Measurements from ENCODE around the gene CPT1C.

DNA sequence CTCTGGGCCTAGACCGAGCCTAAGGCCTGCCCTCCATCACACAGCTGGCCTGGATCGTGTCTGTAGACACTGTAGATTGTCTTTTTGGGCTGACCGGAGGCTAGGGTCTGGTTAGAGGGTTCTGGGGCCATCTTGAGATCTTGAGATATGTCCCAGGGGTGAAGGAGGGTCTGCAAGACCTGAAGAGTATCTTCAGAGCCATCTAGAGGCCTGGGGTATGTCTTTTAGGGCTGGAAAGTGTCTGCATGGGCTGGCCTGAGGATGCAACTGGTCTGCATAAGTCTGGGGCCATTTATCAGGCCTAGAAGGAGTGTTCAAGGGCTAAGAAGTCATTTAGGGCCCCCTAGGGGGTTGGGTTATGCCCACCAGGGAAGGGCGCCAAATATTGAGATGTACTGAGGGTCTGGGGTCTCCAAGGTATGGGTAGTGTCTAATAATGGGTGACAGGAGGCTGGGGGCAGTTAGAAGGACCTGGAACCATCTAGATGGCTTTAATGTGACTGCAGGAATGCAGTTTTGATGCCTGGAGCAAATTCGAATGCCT is 48.4 kb upstream of the CPT1C start:
- TF ChIP-seq CTCF (IDR thresholded peaks at IDR 0.05; ENCODE audit: low read depth, low read length, poor library complexity, severe bottlenecking) (no peak), EZH2phosphoT487 (IDR thresholded peaks at IDR 0.05; ENCODE audit: borderline replicate concordance, low read length) (no peak)
